CD4-positive, alpha-beta T cell treated with Interleukin-6 for 4 hours (primary cell): ENCODE measurements around the gene C1RL.

Experiments used
- DNase-seq: peaks from one replicate; pipeline ENCODE4 v3.0.0-alpha.2; 2020; ENCODE audit warnings: mixed read lengths

C1RL gene

DNA sequence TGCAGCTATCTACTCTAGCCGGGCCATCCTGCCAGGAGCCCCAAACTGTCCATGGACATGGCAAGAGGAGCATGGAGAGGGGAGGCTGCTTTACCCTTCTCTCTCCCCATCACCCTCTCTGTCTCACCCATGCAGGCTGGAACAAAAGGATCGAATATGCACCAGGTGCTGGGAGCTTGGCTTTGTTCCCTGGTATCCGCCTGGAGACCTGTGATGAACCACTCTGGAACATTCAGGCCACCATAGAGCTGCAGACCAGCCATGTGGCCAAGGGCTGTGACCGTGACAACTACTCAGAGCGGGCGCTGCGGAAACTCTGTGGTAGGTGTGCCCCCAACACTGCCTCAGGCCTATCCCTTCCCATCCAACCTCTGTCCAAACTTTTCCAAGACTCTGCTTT lies 27.1 kb upstream of the C1RL start:
- no peak for DNase-seq

GRCh38 chr12:7134396-7135166 lies 25.6 kb upstream of the C1RL start:
- no peak for DNase-seq

- DNase-seq, result peak; percentile 41
Observed at GRCh38 chr12:7131502-7131866, 22.5 kb upstream of the C1RL start.

DNA sequence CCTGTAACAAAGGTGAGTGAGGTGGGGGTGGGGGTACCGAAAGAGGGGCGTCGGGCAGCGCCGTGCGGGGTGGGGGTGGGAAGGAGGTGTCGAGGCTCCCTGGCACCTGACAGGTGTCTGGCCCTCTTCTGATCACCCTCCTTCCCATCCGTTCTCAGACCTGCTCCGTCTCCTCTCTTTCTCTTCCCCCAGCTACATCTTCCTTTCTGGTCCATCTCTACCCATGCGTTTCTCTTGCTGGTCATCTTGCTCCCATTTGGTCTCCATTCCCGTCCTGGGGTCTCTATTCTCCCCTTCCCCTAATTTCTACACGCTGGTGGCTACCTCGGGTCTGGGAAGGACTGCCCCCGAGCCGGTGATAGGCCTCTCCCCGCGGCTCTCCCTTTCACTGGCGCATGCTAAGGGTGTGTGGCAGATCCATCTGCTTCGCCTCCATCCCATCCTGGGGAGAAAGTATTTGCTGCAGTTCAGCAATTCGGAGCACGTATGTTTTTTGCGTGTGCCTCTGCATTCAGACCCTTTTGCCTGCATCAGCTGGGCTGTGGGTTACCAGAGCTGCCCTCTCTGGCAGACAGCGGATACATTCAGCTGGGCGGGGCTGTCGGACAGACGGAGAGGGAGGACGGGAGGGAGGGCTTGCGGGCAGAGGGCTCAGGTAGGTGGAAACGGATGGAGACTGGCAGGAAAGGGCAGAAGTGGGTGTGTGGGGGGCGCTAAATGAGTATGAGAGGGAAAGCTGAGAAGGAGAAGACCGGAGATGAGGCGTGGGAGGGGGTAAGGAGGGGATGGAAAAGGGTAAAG lies 21.9 kb upstream of the C1RL start:
- DNase-seq, result peak; percentile 66

GRCh38 chr12:7129872-7130691 lies 21.1 kb upstream of the C1RL start, which contains the start of gene CLSTN3:
Gene CLSTN3 (plus strand): TSS chr12:7130371. CDS start chr12:7130649, 278 bp downstream.
- peak; percentile 88 for DNase-seq

DNA sequence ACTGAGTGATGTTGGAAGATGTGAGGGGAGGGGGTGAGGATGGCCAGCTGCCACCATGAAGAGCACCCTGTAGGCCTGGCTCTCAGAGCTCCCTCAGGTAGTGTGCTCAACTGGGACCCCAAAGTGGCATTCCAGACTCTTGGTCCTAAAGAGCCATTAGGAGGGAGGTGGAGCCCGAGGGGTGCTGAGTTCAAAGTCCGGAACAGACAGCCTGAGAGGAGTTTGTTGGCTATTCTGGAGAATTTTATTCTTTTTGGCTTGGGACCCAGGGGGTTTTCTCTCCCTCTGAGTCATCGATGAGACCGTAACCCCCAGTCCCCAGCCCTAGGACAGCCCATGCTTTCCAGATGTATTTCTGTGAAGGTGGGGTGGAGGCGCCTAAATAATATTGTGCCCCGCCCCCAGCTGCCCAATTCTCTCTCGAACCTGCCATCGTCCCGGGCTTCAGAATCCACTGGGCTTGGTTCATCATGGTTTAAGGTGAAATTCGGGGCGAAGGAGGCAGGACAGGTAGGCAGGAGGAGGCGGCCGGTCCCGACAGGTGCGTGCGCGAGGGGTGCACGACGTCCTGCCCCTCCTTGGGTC lies 20.4 kb upstream of the C1RL start:
- no peak for DNase-seq

GRCh38 chr12:7128681-7129286 lies 19.8 kb upstream of the C1RL start, which contains the start of gene RBP5:
Gene RBP5 (minus strand): TSS chr12:7128889. CDS start chr12:7128775, 114 bp downstream.
- no peak for DNase-seq

GRCh38 chr12:7127916-7128626 lies 19.1 kb upstream of the C1RL start:
- no peak for DNase-seq

DNA sequence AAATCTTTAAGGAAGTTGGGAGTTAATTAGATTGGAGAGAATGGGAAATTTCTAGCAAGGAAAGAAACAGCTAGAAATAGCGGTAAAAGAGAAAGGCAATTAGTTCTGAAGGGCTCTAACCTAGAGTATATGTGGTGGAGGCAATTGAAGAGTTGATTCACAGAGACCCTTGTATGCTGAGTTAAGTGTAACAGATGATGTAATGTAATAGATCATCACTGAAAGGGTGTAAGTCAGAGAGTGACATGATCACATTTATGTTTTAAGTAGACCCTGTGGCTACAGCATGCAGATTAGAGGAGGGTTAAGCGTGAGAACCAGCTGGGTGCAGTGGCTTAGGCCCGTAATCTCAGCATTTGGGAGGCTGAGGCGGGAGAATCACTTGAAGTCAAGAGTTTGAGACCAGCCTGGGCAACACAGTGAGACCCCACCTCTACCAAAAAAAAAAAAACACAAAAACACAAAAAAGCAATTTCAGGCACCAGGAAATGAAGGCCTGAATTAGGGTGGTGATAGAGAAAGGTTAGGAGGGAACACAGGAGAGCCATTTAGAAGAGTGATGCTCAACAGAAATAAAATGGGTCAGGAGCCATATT lies 16.7 kb upstream of the C1RL start:
- DNase-seq, result no peak

GRCh38 chr12:7123806-7124522 lies 14.9 kb upstream of the C1RL start:
- DNase-seq, result no peak

DNA sequence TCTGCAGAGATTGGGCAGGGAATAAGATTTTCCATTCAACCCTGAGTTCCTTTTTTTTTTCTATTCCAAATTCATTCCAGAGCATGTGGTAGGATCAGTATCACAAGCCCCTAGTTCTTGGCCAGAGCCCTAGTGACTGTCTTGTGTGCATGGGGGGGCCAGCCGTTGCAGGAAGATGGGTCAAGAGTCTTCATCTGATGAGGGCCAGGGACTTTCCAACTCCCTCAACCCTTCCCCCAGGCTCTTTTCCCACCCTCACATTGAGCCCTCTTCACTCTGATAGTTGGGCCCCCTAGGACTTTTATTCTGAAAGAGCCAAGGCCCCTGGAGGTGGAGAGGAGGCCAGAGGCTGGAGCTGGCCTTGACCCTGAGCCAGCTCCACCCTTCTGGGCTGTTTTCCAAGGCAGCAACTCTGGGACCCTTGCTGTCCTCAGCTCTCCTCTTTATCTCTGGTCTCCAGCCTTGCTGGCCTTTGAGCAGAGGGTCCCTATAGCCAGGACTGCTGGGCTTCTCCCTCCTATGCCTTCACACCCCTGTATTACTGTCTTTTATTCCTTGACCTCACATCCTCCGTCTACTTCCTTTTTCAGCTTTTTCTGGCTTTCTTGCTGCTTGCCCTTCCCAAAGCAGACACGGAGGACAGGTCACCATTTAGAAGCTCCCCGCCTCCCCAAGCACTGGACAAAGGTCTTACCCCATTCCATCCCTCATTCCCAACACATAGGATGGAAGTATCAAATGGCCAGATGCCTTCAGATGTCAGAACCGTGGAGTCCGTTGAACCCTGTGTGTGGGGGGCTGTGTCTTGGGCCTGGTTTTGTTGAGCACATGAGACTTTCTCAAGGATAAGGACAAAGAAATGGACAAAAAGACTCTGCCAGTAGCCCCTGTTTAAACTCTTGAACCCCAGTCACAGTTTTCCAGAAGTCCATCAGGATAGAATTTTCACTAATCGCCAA lies 14.1 kb upstream of the C1RL start:
- DNase-seq, result no peak

- no peak for DNase-seq
Observed at GRCh38 chr12:7121324-7121723, 12.3 kb upstream of the C1RL start.

DNA sequence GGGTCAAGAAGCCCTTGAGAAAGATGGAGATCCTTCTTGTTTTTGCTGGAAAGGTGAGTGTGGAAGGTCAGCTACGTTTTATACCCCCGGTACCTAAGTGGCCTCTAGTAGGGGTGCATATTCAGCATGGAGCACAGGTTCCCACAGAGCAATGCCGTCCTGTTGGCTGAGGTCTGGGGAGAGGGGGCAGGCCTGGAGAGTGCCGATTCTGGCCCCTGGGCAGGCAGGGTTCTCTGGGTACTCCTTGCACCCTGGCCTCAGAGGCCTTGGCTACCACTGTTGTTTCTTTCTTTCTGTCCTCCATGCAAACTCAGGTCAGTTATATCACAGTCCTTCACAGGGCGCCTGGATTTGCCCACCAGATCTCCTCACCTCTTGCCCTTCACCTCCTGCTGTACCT lies 11.2 kb upstream of the C1RL start:
- DNase-seq, result no peak

DNA sequence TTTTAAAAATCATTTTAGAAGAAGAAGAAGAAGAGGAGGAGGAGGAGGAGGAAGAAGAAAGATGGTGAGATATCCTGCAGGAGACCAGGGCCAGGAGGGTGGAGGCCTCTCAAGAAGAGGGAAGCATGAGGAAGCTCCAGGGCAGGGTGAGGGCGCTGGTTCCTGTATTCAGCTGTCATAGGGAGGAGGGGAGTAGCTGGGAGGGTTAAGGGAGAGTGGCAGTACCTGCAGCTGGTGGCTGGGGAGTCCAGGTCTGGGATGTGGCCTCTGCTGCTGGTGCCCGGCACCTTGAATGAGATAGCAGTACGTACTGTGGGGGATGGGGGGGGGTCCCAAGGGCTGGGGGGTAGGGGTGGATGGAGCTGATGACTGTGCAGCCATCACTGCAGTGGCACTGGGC lies 9.9 kb upstream of the C1RL start:
- DNase-seq, result no peak

- DNase-seq, result no peak
Observed at GRCh38 chr12:7117670-7118069, 8.7 kb upstream of the C1RL start.

DNA sequence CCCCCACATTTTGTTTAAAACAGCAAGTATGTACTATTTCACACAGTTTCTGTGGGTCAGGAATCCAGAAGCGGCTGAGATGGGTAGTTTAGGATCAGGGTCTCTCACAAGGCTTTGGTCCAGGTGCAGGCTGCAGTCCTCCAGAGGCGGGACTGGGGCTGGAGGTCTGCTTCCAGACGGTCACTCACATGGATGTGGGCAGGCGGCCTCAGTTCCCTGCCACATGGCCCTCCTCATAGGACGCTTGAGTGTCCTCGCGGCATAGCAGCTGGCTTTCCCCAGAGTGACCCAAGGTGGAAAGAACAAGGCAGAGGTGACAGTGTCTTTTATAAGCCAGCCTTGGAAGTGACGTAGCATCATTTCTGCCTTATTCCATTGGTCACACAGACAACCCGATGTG lies 7.9 kb upstream of the C1RL start:
- no peak for DNase-seq

DNA sequence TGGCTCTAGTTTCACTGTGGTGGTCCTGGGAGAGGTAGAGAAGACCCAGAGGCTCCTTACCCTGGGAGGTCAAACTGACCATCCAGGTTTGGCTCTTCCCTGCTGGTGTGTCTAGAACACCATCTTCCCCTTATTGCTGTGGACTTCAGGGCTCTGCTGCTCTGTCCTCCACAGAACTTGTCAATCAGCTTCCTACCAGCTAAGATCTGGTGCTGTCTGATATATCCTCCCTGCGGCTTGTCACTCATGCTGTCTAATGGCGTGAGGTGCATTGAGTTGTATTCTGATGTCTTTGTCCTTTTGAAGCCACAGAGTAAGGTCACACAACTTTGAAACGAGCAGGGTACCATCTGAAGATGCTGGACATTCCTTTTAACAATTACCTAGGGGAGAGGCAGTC lies 7.2 kb upstream of the C1RL start:
- no peak for DNase-seq

DNA sequence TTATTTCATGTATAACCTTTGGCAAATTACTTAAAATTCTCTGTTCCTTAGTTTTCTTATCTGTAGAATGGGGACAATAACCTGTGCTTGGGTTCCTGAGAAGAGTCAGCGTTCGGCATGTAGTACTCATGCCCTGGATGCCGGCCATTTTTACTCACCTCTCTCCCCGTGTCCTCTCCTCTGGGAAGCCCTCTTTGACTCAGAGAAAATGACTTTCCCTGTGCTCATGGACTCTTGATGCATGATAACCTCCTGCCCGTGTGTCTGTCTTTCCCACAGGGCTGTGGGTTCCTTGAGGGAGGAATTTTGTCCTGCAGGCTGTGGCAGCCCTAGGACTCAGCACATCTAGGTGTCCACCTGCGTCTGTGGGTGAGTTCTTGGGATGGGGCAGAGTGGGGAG lies 5.8 kb upstream of the C1RL start:
- no peak for DNase-seq

DNA sequence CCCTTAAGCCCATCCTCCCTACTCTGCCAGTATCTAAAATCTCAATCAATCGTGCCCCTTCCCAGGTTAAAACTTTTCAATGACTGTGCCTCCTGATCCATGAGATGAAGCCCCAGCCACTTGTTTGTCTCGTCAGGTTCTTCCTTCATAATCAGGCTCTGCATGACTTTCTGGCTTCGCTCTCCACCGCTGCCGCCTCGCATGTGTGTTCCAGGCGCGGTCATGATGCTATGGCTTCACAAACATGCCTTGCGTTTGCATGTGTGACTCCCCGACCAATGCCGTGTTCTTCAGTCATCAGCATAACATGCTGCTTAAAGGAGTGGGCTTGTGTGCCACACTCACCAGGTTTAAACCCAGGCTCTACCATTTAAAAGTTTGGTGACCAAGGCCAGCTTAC lies 5.0 kb upstream of the C1RL start:
- DNase-seq, result no peak
